OCI-LY3 (cell line): ENCODE results near the gene CRHBP.

ENCODE experiments used
- H2AFZ ChIP-seq: fragments of 200-600, 300-600 bp; shearing (Covaris generic); 2 replicates; pipeline ENCODE4 v1.6.0; 2014; ENCODE audit warnings: antibody characterized with exemption, low read depth, low read length
- H3K27ac ChIP-seq: fragments of 200-600, 300-600 bp; sonication (generic); 2 replicates; pipeline ENCODE4 v1.5.1; 2014; ENCODE audit warnings: mild to moderate bottlenecking, low read length, moderate library complexity, mixed read lengths
- H3K27me3 ChIP-seq: fragments of 200-600, 300-600 bp; sonication (generic); 2 replicates; pipeline ENCODE4 v1.6.1; 2014; ENCODE audit warnings: low read depth, low read length, mixed read lengths
- H3K36me3 ChIP-seq: fragments of 200-600, 300-600 bp; sonication (generic); replicated peaks from 2 replicates; pipeline ENCODE3; 2014; ENCODE audit warnings: low read depth, low read length, mixed read lengths
- H3K4me1 ChIP-seq: fragments of 300-600, 200-600 bp; sonication (generic); 2 replicates; pipeline ENCODE4 v1.6.1; 2014; ENCODE audit warnings: low read length, mixed read lengths
- H3K4me2 ChIP-seq: fragments of 200-600, 300-600 bp; sonication (generic); 2 replicates; pipeline ENCODE4 v1.6.1; 2014; ENCODE audit warnings: low read length, mixed read lengths
- H3K4me3 ChIP-seq: fragments of 300-600, 200-600 bp; sonication (generic); 2 replicates; pipeline ENCODE4 v1.5.1; 2014; ENCODE audit warnings: antibody characterized with exemption, mild to moderate bottlenecking, low read length, moderate library complexity
- H3K79me2 ChIP-seq: fragments of 300-600, 200-600 bp; shearing (Covaris generic); 2 replicates; pipeline ENCODE4 v1.6.1; 2014; ENCODE audit warnings: mild to moderate bottlenecking, low read length, mixed read lengths
- H3K9ac ChIP-seq: fragments of 300-600, 200-600 bp; shearing (Covaris generic); 2 replicates; pipeline ENCODE4 v1.6.0; 2014; ENCODE audit warnings: mild to moderate bottlenecking, low read length, moderate library complexity
- H3K9me3 ChIP-seq: fragments of 200-600, 300-600 bp; shearing (Covaris generic); 2 replicates; pipeline ENCODE4 v1.6.1; 2014; ENCODE audit warnings: low read length, mixed read lengths; ENCODE audit not compliant: insufficient read depth
- H4K20me1 ChIP-seq: fragments of 200-600, 300-600 bp; sonication (generic); 2 replicates; pipeline ENCODE4 v1.6.1; 2016; ENCODE audit warnings: low read length, mixed read lengths; ENCODE audit not compliant: insufficient read depth
- EZH2phosphoT487 ChIP-seq: fragments of 200-600 bp; shearing (Covaris generic); IDR thresholded peaks from 2 replicates; pipeline ENCODE4 v1.6.1; 2018; ENCODE audit warnings: antibody characterized with exemption, mixed run types, low read depth
- TF ChIP-seq, protein P1 (sequence below): fragments of 200-600, 300-600 bp; sonication (generic); IDR thresholded peaks from 2 replicates; pipeline ENCODE4 v1.5.1; 2014; ENCODE audit warnings: antibody characterized with exemption, low read length, low read depth

The CRHBP gene

DNA sequence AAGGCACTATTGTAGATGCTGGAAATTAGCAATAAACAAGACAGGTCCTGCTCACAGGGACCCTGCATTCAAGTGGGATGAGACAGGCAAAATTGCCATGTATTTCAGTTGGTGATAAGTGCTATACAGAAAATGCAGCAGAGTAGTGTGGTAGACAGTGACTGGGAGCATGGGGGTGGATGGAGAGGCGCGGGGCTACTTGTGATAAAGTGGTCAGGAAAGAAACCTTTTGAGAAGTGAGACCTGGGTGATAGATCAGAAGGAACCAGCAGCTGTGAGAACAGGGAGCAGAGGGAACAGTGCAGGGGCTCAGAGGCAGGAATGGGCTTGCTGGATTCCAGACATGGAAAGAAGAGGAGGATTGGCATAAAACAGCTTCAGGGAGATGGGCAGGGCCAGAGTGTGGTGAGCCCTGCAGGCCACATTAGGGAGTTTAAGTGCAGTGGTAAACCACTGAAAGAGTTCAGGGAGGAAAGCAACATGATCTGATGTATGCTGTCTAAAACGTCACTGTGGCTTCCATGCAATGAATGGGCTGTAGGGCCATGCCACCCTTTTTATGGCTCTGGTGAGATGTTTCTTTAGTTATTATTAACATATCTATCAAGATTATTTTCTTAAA is 7.3 kb downstream of the CRHBP start:
- Histone ChIP-seq H3K36me3 (no peaks in the 10 kb centered on the region), H3K27ac (no peak overlapping the region), H3K27me3 (no peaks in the 10 kb centered on the region)

GRCh38 chr5:76964060-76964459 is 11.2 kb downstream of the CRHBP start:
- H3K27me3 ChIP-seq = no peaks in the 10 kb centered on the region
- no peak overlapping the region for H3K9ac ChIP-seq
- no peak for TF ChIP-seq EZH2phosphoT487
- TF ChIP-seq, protein P1, sequence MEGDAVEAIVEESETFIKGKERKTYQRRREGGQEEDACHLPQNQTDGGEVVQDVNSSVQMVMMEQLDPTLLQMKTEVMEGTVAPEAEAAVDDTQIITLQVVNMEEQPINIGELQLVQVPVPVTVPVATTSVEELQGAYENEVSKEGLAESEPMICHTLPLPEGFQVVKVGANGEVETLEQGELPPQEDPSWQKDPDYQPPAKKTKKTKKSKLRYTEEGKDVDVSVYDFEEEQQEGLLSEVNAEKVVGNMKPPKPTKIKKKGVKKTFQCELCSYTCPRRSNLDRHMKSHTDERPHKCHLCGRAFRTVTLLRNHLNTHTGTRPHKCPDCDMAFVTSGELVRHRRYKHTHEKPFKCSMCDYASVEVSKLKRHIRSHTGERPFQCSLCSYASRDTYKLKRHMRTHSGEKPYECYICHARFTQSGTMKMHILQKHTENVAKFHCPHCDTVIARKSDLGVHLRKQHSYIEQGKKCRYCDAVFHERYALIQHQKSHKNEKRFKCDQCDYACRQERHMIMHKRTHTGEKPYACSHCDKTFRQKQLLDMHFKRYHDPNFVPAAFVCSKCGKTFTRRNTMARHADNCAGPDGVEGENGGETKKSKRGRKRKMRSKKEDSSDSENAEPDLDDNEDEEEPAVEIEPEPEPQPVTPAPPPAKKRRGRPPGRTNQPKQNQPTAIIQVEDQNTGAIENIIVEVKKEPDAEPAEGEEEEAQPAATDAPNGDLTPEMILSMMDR = no peak
- H3K9me3 ChIP-seq = no peaks in the 10 kb centered on the region
- H3K4me1 ChIP-seq = peaks cover 28% of the 10 kb centered on the region
- H2AFZ ChIP-seq = no peak overlapping the region
- H3K4me2 ChIP-seq = no peak overlapping the region
- H4K20me1 ChIP-seq = no peaks in the 10 kb centered on the region
- H3K36me3 ChIP-seq = no peaks in the 10 kb centered on the region
- no peaks in the 10 kb centered on the region for H3K79me2 ChIP-seq
- no peak overlapping the region for H3K27ac ChIP-seq
- H3K4me3 ChIP-seq = no peak overlapping the region

More for the DNA sequence above, 7.3 kb downstream of the CRHBP start:
- no peak overlapping the region for H2AFZ ChIP-seq
- peak overlapping the region; percentile 77; the same call in 1 of the 2 replicates for H3K4me2 ChIP-seq
- no peaks in the 10 kb centered on the region for H3K9me3 ChIP-seq
- no peaks in the 10 kb centered on the region for H4K20me1 ChIP-seq
- no peak overlapping the region for H3K9ac ChIP-seq
- TF ChIP-seq EZH2phosphoT487 = no peak
- TF ChIP-seq, protein P1 = no peak
- H3K79me2 ChIP-seq = no peaks in the 10 kb centered on the region
- H3K4me1 ChIP-seq = peaks cover 37% of the 10 kb centered on the region
- no peak overlapping the region for H3K4me3 ChIP-seq

DNA sequence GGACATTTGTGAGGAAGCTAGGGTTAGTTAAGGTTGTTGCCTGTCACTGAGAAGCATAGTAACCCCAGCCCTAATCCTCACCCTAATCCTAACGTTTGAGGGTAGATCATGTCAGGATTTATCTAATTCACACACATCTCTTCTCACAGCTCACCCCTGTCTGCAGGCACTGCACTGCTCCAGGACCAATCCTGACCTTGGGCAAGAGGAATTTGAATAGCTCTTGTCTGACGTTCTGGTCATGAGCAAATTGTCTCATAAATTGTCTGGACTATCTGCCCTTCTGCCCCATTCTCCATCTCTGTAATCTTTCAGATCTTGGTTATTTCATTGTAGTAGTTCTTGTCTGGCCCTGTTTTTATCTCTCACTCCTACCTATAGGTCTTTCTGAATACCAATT is 18.7 kb downstream of the CRHBP start:
- no peaks in the 10 kb centered on the region for H3K79me2 ChIP-seq
- TF ChIP-seq, protein P1 = no peak
- no peak for TF ChIP-seq EZH2phosphoT487
- H3K4me3 ChIP-seq = no peak overlapping the region
- H2AFZ ChIP-seq = no peak overlapping the region
- no peak overlapping the region for H3K4me2 ChIP-seq
- no peaks in the 10 kb centered on the region for H3K9me3 ChIP-seq
- no peak overlapping the region for H3K27ac ChIP-seq
- H3K36me3 ChIP-seq = no peaks in the 10 kb centered on the region
- no peak overlapping the region for H3K9ac ChIP-seq
- H4K20me1 ChIP-seq = no peaks in the 10 kb centered on the region
- H3K27me3 ChIP-seq = no peaks in the 10 kb centered on the region
- H3K4me1 ChIP-seq = peaks cover 7% of the 10 kb centered on the region

DNA sequence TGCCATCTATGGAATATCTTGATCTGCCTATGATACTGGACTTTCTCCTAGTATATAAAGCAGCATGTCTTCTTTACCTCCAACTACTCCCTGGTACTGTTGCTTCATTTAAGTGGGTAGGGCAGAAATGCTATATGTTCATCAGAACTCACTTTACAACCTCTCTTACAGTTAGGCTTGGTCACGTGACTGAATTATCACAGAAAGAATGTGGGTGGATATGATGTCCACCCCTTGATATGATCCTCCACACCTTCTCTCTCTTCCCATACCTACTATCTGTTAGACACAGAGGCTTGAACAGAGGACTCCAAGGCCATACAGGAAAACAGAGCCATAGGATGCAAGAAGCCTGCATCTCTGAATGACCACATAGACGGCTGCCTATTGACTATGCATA is 19.8 kb downstream of the CRHBP start:
- TF ChIP-seq EZH2phosphoT487 = no peak
- TF ChIP-seq, protein P1 = no peak
- H3K79me2 ChIP-seq = no peaks in the 10 kb centered on the region
- no peaks in the 10 kb centered on the region for H3K9me3 ChIP-seq
- H3K9ac ChIP-seq = no peak overlapping the region
- no peak overlapping the region for H3K4me2 ChIP-seq
- no peaks in the 10 kb centered on the region for H3K27me3 ChIP-seq
- H3K27ac ChIP-seq = no peak overlapping the region
- H2AFZ ChIP-seq = no peak overlapping the region
- no peaks in the 10 kb centered on the region for H3K36me3 ChIP-seq
- no peak overlapping the region for H3K4me3 ChIP-seq
- no peaks in the 10 kb centered on the region for H4K20me1 ChIP-seq
- H3K4me1 ChIP-seq = peaks cover 7% of the 10 kb centered on the region
